Ramos (cell line): ENCODE results near the gene CHCHD3.

ENCODE experiments used
- in situ Hi-C: fragments of 300-500 bp; cut with MboI; formaldehyde crosslinking; loops from one replicate; pipeline ENCODE4 v1.14.3; 2022; ENCODE audit warnings: low sequenced_read_pairs; ENCODE audit not compliant: unreplicated experiment

The CHCHD3 gene

DNA sequence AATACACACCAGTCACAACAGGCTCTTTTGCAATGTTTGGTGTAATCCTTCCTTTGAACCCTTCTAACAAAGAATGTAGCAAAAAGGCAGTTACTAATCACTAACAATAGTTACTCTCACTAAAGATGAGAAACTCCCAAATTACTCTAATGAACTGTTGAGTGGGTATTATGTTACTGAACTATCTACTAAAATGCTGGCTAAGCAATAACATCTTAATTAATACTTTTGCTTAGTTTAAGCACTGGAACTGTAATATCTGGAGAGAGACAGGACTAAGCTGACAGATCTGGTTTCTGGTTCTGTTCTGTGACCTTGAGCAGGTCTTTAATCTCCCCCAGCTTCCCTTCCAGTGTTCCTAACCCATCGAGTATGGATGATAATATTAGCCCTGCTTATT, 241.7 kb downstream of the CHCHD3 start:
- in situ Hi-C loops = no loop called here

DNA sequence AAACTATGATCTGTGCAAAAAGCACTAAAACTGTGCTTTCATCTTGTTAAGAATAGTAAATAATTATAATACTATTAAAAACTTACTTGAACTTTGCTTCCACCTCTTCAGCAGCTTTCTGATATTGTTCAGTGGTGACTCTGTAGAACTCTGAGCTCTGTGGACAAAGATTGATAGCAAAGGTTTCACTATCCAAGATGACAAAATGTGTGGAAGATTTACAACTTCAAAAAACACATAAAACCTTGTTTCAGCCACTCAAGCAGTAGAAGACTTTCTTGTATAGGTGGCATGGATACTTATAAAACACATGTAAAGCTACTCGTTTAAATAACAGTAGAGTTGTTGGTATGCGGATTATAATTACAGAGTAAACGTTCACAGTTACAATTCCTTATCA, 243.6 kb downstream of the CHCHD3 start:
- in situ Hi-C loops = no loop called here

DNA sequence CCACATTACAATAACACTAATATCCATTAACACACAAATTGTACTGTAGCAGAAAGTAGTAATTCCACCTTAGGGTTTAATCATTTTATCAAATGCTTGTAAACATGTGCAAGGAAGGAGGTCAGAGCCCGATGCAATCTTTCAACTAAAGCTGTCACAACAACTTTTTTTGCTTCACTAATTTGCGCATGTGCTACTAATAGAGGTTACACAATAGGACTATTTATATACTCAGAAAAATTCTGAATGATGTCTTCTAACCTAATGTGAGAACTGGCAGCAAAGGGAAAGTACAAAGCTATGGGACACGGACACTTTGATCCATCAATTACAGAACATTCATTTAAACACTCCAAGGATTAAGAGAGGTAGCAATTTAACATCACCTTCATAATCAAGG, 244.4 kb downstream of the CHCHD3 start:
- in situ Hi-C loops = no loop called here

DNA sequence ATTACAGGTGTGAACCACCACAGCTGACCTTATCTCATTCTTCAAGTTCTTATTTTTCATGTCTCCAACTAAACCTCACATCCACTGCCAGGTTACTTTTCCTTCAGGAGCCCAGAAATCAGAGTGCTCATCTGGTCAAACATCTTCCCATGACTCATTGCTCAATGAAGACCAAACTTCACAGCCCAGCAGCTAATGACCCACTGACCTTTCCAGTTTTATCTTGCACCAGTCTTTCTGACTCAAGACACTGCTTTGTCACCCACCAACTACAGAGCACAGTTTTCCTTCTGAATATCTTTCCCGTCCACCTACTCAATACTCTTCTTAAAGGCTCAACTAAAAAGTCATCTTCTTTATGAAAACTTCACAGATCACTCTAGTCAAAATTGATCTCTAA, 245.1 kb downstream of the CHCHD3 start:
- in situ Hi-C loops = no loop called here

DNA sequence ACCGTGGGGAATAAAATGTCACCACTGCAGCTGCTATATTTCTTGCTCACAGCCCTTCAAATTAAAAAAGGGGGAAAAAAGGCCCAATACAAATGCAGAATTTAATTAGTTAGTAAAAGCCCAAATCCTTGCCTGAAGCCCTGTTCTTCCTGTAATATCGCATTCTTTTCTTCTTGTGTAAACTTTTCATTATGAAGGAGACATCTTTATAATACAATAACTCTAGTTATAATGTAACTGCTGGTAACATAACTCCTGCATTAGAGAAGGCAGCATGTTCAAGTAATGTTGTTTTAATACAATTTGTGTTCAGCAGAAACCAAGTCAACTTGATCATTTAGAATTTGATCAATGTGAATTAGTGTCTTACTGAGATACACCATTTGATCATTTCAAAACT, 250.9 kb downstream of the CHCHD3 start:
- in situ Hi-C loops = no loop called here

DNA sequence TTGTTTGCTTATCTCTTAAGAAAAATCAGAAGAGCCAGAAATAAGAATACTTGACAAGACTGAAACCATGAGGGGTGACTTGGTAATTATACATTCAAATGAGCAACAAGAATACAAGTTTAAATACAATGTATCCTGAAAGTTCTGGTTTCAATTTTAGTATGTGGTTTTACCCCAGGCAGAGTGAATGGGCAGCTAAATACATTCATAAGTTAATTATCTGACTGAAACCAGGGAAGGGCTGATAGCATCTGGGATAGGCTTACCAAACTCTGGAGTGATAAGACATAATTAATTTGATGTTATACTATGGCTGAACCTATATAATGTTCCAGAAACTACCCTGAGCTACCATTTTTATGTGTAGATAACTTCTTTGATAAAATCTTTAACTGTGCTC, 253.4 kb downstream of the CHCHD3 start:
- in situ Hi-C loops = no loop called here

DNA sequence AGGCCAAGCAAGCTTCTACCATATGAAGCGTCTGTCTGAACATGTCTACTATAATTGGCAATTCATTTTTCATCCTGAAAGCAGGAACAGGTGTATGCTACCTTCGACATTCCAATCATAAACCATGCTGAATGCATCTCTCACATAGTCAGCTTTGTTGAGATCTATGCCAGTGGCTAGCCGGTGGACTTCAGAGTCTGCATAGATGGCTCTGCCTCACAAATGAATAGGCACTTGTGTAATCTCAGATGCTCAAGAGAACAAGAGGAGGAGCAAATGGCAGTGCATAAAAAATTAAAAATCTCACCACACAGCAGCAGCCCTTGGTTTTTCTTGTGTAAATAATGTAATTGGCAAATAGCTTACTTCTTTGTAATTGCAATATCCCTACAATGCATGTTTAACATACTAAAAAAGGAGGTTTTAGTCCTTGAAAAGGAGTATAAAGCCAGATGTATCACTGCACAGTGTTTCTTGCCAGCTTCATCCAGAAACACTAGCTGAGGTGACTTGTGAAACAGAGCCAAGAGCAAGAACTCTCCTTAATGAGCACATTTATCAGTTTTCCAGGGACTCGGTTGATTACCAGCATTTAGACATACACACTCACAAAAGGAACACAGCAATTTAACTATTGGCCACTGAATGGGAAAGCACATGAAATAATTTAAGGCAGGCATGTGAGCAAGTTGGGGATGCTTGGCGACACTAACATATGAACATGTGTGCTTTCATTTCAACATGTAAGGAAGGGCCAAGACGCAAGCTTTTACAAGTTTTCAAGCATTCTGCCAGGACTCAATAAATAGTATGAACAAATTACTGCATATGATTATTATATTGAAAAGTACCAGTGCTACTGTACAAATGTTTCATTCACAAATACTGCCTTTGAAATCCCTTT, 255.7 kb downstream of the CHCHD3 start:
- in situ Hi-C loops = no loop called here

DNA sequence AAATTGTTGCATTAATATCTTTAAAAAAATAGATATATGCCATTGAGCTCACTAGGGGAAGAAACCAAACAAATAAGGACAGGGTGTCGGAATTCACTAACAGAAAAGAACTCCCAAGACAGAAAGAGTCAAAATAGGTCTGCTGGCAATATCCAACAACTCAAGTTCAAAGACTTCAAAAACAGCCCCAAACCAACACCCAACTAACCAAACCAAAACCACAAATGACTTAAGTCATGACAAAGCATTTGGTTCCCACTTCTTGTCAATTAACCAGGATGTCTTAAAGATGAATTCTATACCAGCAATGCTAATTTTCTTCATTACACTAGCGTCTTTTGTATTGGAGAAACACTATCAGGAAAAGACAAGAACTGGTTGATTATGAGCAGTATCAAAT, 256.7 kb downstream of the CHCHD3 start:
- in situ Hi-C loops = no loop called here

DNA sequence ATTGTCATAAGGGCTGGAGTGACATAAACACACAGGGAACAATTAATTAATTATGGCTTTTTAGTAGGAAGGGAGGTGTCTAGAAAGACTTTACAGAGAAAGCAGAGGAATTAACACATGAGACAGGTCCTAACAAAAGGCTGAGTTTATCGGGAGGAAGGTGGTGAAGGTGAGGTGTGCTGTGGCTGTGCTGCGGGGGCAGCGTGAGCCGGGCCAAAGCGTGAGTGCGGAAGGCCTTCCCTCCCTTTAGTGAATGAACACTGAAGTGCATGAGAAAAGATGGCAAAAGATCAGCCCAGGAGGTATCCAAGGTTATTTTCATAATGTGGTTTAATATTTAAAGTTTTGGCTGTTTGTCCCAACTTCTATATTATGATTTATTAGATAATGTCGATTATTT, 262.2 kb downstream of the CHCHD3 start:
- in situ Hi-C loops = no loop called here

DNA sequence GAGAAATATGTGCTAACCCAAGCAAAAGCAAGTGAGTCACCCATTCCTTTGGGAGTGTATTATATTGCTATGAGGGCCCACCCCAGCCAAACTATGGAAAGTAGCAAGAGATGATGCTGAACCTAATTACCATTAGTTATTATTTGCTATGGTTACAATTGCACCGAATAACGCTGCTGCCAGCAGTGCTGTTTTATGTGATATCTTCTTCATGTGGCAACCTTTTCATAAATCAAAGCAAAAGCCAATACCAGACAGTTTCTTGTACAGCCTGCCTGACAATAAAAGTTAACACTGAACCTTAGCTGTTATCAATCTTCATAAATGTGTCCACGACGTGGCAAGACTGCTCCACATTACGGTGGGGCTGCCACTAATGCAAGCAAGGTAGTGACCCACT, 263.9 kb downstream of the CHCHD3 start:
- in situ Hi-C loops = no loop called here

DNA sequence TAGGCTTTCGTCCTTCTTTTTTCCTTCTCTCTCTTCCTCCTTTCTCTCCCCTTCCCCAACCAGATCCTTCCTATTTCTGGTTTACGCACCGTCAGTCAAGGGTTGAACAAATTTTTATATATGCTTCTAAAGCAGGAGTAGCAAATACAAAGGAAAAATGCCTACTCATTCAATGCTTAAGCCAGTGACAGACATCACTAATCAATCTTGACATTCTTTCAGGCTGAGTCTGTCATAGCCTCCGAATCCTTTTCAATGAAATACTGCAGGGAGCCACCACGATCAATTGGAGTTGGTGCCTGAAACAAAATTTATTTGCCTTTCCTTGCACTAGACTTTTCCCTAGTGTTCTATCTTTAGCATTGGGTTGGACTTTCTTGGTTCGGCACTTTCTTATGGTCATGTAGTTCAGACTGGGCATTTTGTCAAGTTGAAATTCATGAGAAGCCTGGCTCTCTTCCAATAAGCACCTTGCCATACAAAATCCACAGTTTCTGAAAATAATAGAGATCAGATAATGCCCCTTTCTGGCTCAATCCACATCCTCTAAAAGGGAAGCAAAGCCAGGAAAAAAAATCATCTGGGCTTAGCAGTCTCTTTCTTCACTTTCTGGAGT, 266.1 kb downstream of the CHCHD3 start:
- in situ Hi-C loops = no loop called here

DNA sequence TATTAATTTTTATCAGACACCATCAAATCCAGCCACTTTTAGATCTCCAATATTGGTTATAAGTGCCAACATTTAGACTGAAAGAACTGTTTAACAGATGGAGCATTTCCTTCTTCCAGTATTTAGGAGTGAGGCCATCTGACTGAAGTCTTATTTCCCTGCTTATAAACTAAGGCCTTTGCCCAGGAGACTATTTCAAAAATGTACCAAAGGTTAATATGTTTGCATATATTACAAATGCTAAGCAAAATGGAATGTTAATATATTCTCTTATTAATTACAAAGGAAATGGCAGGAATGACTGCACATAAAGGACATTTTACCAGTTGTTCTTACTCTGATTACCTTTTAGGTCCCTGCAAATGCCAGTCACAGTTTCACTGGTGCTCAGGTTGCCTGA, 266.8 kb downstream of the CHCHD3 start:
- in situ Hi-C loops = no loop called here

DNA sequence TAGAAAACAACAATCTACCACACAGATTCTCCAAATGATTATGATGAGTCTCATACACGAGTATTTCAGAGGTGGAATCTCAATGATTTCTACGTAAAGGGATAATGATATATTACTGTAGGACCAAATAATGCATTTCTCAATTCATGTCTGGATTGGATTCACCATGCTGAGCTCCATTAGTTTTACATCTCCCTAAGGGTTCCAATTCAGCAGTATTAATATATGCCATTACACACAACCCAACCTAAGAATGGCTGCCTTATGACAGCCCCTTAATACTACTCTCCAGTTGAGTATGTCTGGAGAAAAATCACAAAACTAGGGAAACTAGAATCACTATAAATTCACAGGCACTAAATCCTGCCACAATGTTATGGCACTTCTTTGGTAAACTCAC, 271.3 kb downstream of the CHCHD3 start:
- in situ Hi-C loops = no loop called here

DNA sequence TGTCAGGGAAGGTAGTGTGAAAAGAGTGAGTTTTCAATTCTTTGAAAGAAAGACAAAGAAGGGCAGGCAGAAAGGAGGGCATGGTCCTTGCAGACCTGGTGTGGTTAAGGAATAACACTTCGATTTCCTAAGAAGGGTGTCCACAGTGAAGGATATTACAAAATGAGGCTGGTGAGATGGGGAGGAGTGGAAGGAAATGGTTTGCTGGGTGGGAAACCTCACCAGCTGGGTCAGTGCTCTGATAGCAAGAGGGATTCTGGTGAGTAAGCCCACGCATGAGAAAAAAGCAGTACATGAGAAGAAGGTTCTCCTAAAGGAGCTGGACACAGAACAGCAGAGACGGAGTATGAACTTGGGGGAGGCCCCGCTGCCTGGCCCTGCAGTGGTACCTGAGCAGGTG, 275.1 kb downstream of the CHCHD3 start:
- in situ Hi-C loops = no loop called here

DNA sequence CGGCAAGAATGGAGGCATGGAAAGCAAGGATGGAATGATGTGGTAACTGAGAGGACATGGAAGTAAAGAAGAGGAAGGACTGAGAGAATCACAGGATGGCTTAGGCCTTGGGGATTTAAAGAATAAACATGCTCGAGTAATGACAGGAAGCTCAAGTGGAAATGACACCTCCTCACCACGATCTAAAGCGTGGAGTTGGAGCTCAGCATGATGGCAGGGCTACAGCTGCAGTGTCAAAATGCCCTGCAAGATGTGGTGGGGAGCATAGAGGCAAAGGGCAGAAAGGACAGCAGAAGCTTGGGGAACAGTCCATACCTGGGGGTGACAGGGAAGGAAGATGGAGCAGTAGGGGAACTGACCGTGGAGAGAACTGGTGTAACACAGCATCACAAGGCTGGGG, 276.1 kb downstream of the CHCHD3 start:
- in situ Hi-C loops = no loop called here

DNA sequence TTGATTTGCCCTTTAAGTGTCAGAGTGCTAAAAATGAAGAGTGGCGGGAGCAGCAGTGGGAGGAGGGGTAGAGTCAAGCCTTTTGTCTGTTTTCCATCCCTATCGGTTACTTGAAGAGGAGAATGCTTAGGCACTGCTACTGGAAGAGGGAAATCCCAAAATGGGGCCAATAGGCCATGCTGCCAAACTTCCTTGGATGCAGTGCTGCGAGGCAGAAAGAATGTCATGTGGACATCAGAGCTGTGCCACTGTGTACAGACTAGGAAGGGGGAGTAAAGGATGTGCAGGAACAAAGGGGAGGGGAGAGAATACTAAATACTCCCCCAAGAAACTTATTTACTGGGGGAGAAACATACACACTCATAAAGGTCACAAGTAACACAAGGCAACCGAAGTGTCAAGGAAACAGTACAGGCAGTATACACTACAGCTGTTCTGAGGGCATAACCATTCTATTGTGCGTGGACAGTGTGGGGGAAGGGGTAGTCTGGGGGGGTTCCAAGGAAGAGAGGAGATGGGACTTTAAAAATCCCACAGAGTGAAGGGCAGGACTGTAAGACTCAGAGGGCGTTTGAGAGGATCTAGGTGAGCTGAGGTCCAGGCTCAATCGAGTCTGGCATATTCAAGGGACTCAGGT, 276.9 kb downstream of the CHCHD3 start:
- in situ Hi-C loops = no loop called here

DNA sequence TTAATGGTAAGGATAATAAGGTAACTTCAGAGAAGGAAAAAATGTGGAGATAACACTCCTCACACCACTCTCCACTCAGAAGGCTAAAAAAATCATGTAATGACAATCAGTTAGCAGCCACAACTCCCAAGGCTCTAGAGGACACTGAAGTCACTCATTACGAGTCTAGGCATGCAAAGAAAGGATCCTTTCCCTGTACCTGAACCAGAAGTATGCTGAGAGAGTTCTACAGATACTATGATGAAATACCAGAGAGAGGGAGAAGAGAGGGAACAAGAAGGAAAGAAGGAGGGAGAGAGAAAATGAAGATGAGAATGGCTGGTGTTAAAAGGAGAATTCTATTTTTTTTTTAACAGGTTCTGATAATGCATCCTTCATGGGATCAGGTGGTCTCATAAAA, 281.4 kb downstream of the CHCHD3 start:
- in situ Hi-C loops = no loop called here

DNA sequence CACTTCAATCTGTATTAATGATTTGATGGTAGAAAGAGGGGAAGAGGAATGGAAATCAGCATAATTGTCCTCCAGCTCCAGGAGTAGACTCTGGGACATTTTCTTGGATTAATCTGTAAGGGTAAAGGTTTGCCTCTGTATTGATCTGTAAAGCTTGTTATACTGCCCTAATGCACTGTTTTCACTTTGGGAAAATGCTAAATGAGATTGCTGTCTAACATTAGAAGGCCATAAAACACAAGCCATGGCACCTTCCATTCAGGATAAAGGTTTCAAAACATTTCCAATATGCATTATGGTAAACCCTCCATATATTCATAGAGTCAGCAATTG, 282.8 kb downstream of the CHCHD3 start:
- in situ Hi-C loops = no loop called here

DNA sequence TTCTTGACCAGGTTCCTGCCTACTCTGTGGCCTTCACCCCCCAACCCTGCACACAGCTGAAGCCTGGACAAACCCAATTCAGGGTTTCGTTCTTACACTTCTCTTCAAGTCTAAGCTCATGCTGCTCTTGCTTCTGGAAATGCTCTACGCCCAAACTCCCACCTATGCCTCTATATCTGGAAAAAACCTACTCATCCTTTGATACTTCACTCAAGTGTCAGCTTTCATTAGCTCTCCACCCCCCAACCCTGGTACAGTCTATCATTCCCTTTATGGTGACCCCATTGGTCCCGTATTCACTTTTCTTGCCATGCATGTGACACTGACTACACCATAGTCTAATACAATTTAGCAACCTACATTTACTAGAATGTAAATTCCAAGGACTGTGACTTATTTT, 284.7 kb downstream of the CHCHD3 start:
- in situ Hi-C loops = no loop called here

DNA sequence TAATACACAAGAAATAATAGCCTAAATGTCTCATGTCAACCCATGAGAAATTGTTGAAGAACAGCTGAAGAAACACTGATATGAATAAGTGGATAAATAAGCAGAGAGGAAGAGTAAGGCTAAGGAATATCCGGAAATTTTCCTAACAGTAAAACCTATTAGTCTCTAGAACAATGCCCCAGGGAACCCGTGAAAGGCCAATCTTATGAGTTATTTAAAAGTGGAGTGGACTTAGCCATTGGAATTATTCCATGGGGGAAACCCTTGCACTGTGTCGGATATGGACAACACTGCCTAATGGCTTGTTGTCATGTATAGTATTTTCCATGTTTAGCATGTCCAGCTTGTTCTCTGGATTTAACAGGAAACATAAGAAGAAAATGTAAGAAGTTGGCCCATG, 288.4 kb downstream of the CHCHD3 start:
- in situ Hi-C loops = no loop called here

DNA sequence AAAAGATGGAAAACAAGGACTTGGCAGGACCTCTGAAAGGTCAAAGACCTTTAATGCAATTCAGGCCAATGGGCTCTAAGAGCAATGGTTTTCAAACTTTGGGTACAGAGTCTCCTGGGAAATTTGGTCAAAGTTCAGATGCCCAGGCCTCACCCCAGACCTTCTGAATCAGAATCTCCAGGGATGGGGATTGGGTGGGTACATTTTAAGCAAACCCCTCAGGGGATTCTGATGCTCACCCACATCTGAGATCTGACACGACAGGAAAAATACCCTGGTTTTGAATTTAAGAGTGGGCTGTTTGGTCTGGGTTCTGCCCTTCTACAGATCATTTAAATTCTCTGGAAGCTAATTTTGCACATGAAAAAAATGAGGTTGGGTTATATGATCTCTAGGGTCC, 290.9 kb downstream of the CHCHD3 start:
- in situ Hi-C loops = no loop called here

DNA sequence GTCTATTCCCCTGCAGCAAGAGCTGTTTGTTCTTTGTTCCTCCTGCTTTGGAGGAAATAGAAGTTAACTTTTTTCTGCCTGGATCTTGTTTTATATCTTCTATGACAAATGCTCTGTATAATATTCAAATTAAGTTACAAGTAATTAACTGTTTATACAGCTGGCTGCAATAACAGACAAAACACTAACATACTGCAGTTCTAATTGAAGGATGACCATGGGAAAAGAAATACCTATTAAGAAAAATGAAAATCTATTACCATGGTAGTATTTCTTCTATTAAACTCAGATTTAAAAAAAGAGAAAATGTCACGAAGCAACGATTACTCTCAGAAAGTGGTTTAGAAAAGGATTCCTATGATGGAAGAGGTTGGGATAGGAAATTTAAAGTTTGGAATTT, 291.8 kb downstream of the CHCHD3 start:
- in situ Hi-C loops = no loop called here
